ENCODE results near the gene EGF.

Gene EGF

GRCh38 chr4:109966891-109967481, 54.3 kb downstream of the EGF start:
- no peak for DNase-seq

GRCh38 chr4:109967798-109968520, 55.3 kb downstream of the EGF start:
- no peak for DNase-seq

GRCh38 chr4:109969087-109969486, 56.4 kb downstream of the EGF start:
- no peak for DNase-seq

GRCh38 chr4:109969919-109970318, 57.2 kb downstream of the EGF start:
- DNase-seq: no peak

GRCh38 chr4:109972786-109973528, 60.3 kb downstream of the EGF start:
- DNase-seq: no peak

- DNase-seq: no peak
Observed at GRCh38 chr4:109973529-109973905, 60.8 kb downstream of the EGF start.

- no peak for DNase-seq
Observed at GRCh38 chr4:109976189-109976588, 63.5 kb downstream of the EGF start.

- peak; percentile 63 for DNase-seq
Observed at GRCh38 chr4:109977854-109978501, 65.3 kb downstream of the EGF start.

- peak; percentile 4 for DNase-seq
Observed at GRCh38 chr4:109978704-109979454, 66.2 kb downstream of the EGF start.

GRCh38 chr4:109979920-109980717, 67.4 kb downstream of the EGF start:
- DNase-seq: no peak

- DNase-seq: no peak
Observed at GRCh38 chr4:109981936-109982335, 69.3 kb downstream of the EGF start.

GRCh38 chr4:109982521-109982920, 69.8 kb downstream of the EGF start:
- no peak for DNase-seq

GRCh38 chr4:109985993-109986974, 73.6 kb downstream of the EGF start:
- no peak for DNase-seq

- DNase-seq: no peak
Observed at GRCh38 chr4:109989044-109989443, 76.4 kb downstream of the EGF start.

GRCh38 chr4:109989618-109990017, 76.9 kb downstream of the EGF start:
- no peak for DNase-seq

- no peak for DNase-seq
Observed at GRCh38 chr4:109990261-109991257, 77.9 kb downstream of the EGF start.

GRCh38 chr4:109993116-109993515, 80.4 kb downstream of the EGF start:
- no peak for DNase-seq

GRCh38 chr4:109994415-109994827, 81.7 kb downstream of the EGF start:
- DNase-seq: no peak

- DNase-seq: no peak
Observed at GRCh38 chr4:109996526-109996925, 83.8 kb downstream of the EGF start.
